A549 (cell line): ENCODE measurements around the gene LBHD1. TPM values are rescaled to one million over a fixed set of nuclear protein-coding genes. Genes with fewer than 3 reads are reported as not detected.

Experiments
- ATAC-seq, 2 experiments: fragments of 200-7000 bp in 1 of 2; fragments of >200 bp in 1 of 2; cut with Nextera tagmentation in 1 of 2; cut with Tn5 transposase in 1 of 2; 3 replicates each; pipeline versions ENCODE4 v1.8.0 to v1.9.1; 2018 to 2020; ENCODE audit warnings: mild to moderate bottlenecking in 1 of 2, moderate library complexity in 1 of 2
- CTCF ChIA-PET: fragments of 300-600 bp; sonication (Branson Sonifier 250); formaldehyde crosslinking; extraction: SDS; loops from one replicate; lab custom pipeline; 2021; ENCODE audit warnings: antibody characterized with exemption, inconsistent platforms; lab: Yijun Ruan, JAX
- POLR2A ChIA-PET: fragments of 350-600 bp; formaldehyde crosslinking; extraction: SDS; loops from one replicate; lab custom pipeline; 2021; ENCODE audit warnings: antibody characterized with exemption, inconsistent platforms; lab: Yijun Ruan, JAX
- DNase-seq, 2 experiments: peaks; one replicate each; pipeline versions ENCODE4 v3.0.0 to v3.0.0-alpha.2; 2011 to 2016; ENCODE audit warnings: low read depth in 1 of 2, low spot score in 1 of 2
- FAIRE-seq: peaks from 2 replicates; lab custom pipeline; 2011; peaks lifted over from hg19 to GRCh38; lab: Jason Lieb, UNC
- H3K27ac ChIP-seq, 2 experiments: fragments of >200 bp; sonication (Bioruptor Twin); formaldehyde crosslinking; 3 replicates each; pipeline ENCODE4 v1.5.1; 2016 to 2017
- H3K4me1 ChIP-seq: fragments of >200 bp; sonication (Bioruptor Twin); formaldehyde crosslinking; 3 replicates; pipeline ENCODE4 v1.6.1; 2016
- H3K4me2 ChIP-seq: fragments of >200 bp; sonication (Bioruptor Twin); formaldehyde crosslinking; 3 replicates; pipeline ENCODE4 v1.6.1; 2016
- H3K4me3 ChIP-seq: fragments of >200 bp; sonication (Bioruptor Twin); formaldehyde crosslinking; 3 replicates; pipeline ENCODE4 v1.5.1; 2016
- H3K9me3 ChIP-seq: fragments of >200 bp; sonication (Bioruptor Twin); formaldehyde crosslinking; 3 replicates; pipeline ENCODE4 v1.6.1; 2016
- BCL3 ChIP-seq: fragments of >200 bp; sonication (Bioruptor Twin); formaldehyde crosslinking; IDR thresholded peaks from 3 replicates; pipeline ENCODE4 v1.6.1; 2016
- BHLHE40 ChIP-seq: IDR thresholded peaks from 2 replicates; pipeline ENCODE4 v1.6.1; 2012; ENCODE audit warnings: low read depth, low read length, inconsistent platforms
- CBX8 ChIP-seq: fragments of 200-600 bp; sonication (generic); IDR thresholded peaks from 2 replicates; pipeline ENCODE4 v1.6.1; 2016
- CHD4 ChIP-seq: fragments of 200-600 bp; sonication (generic); IDR thresholded peaks from 2 replicates; pipeline ENCODE4 v1.6.1; 2016; ENCODE audit warnings: antibody characterized with exemption, mild to moderate bottlenecking, borderline replicate concordance
- EHF ChIP-seq: fragments of 250-450 bp; sonication (Bioruptor Pico); IDR thresholded peaks from 2 replicates; pipeline ENCODE4 v1.5.0; 2020; ENCODE audit warnings: mild to moderate bottlenecking
- EHMT2 ChIP-seq: fragments of 200-600 bp; sonication (generic); IDR thresholded peaks from 2 replicates; pipeline ENCODE4 v1.6.1; 2016; ENCODE audit warnings: antibody characterized with exemption, low read depth, mild to moderate bottlenecking, moderate library complexity
- ESRRA ChIP-seq: fragments of 150-350 bp; IDR thresholded peaks from 2 replicates; pipeline ENCODE4 v1.6.1; 2014; ENCODE audit warnings: mild to moderate bottlenecking, low read length, borderline replicate concordance
- HEYL ChIP-seq: fragments of 250-450 bp; sonication (Bioruptor Pico); IDR thresholded peaks from 2 replicates; pipeline ENCODE4 v1.8.0; 2021; ENCODE audit warnings: mild to moderate bottlenecking, moderate library complexity
- HMGXB4 ChIP-seq: fragments of 250-450 bp; sonication (Bioruptor Pico); IDR thresholded peaks from 2 replicates; pipeline ENCODE4 v1.5.0; 2021; ENCODE audit warnings: mild to moderate bottlenecking, moderate library complexity, borderline replicate concordance
- HOXB13 ChIP-seq: fragments of 250-450 bp; sonication (Bioruptor Pico); IDR thresholded peaks from 2 replicates; pipeline ENCODE4 v1.5.0; 2020; ENCODE audit warnings: low read depth, mild to moderate bottlenecking, moderate library complexity
- JUN ChIP-seq, 2 experiments: fragments of >200 bp; sonication (Bioruptor Twin); formaldehyde crosslinking; IDR thresholded peaks; 2 replicates in 1 of 2; 3 replicates in 1 of 2; pipeline ENCODE4 v1.6.1; 2016 to 2017
- KDM1A ChIP-seq: fragments of 200-600 bp; sonication (generic); IDR thresholded peaks from 2 replicates; pipeline ENCODE4 v1.6.1; 2016; ENCODE audit warnings: low read depth, mild to moderate bottlenecking
- KDM5A ChIP-seq: fragments of 200-600 bp; sonication (generic); IDR thresholded peaks from 2 replicates; pipeline ENCODE4 v1.6.1; 2016; ENCODE audit warnings: antibody characterized with exemption, mild to moderate bottlenecking
- MAFK ChIP-seq: fragments of 450-650 bp; IDR thresholded peaks from 2 replicates; pipeline ENCODE4 v1.6.1; 2014; ENCODE audit not compliant: partially characterized antibody
- MAX ChIP-seq: IDR thresholded peaks from 2 replicates; pipeline ENCODE4 v1.6.1; 2012
- MAZ ChIP-seq: fragments of 150-350 bp; IDR thresholded peaks from 2 replicates; pipeline ENCODE4 v1.6.1; 2014; ENCODE audit warnings: antibody characterized with exemption, low read depth, low read length, borderline replicate concordance
- NFE2L2 ChIP-seq: fragments of 150-350 bp; conservative IDR thresholded peaks from 2 replicates; pipeline ENCODE4 v1.6.1; 2014; ENCODE audit warnings: low read length
- PHF8 ChIP-seq: fragments of 200-600 bp; sonication (generic); IDR thresholded peaks from 2 replicates; pipeline ENCODE4 v1.6.1; 2016; ENCODE audit warnings: low read depth, mild to moderate bottlenecking, antibody characterized with exemption, moderate library complexity, borderline replicate concordance
- RFX5 ChIP-seq: fragments of 450-650 bp; IDR thresholded peaks from 2 replicates; pipeline ENCODE4 v1.7.1; 2014; ENCODE audit warnings: antibody characterized with exemption, mild to moderate bottlenecking, moderate library complexity
- RNF2 ChIP-seq: fragments of 200-600 bp; sonication (generic); IDR thresholded peaks from 2 replicates; pipeline ENCODE4 v1.6.1; 2016; ENCODE audit warnings: low read depth, mild to moderate bottlenecking, antibody characterized with exemption, moderate library complexity, borderline replicate concordance
- ZSCAN20 ChIP-seq: fragments of 250-450 bp; sonication (Bioruptor Pico); IDR thresholded peaks from 2 replicates; pipeline ENCODE4 v1.8.0; 2022; ENCODE audit warnings: mild to moderate bottlenecking, moderate library complexity
- WGBS: methylation state at CpG from one replicate; pipeline ENCODE4 v1.1.6; 2017; ENCODE audit errors: missing lambda C conversion rate; 5-methylcytosine and 5-hydroxymethylcytosine counted together
- polyA plus RNA-seq, 4 experiments: library from polyadenylated mRNA; depleted of rRNA in 3 of 4; stranded (reverse); fragments of >200 nt; fragmentation: RNase III in 1 of 4; extraction: RNeasy Plus Mini Kit Qiagen cat#74134 plus additional on column Dnase treatment in 1 of 4; gene quantifications; 2 replicates in 3 of 4; 3 replicates in 1 of 4; pipeline ENCODE4 v1.2.3, GENCODE V29; 2011 to 2017
- TF ChIP-seq, protein P1 (sequence below): fragments of 200-600 bp; sonication (generic); IDR thresholded peaks from 2 replicates; pipeline ENCODE4 v1.6.1; 2016; ENCODE audit warnings: antibody characterized with exemption, mild to moderate bottlenecking, moderate library complexity
- TF ChIP-seq, protein P2 (sequence below): IDR thresholded peaks from 2 replicates; pipeline ENCODE4 v1.6.1; 2012

Gene LBHD1
- polyA plus RNA-seq, 2 of the 4 experiments (the other 2 are of a cell fraction), result 4.1 to 6.8 TPM

DNA sequence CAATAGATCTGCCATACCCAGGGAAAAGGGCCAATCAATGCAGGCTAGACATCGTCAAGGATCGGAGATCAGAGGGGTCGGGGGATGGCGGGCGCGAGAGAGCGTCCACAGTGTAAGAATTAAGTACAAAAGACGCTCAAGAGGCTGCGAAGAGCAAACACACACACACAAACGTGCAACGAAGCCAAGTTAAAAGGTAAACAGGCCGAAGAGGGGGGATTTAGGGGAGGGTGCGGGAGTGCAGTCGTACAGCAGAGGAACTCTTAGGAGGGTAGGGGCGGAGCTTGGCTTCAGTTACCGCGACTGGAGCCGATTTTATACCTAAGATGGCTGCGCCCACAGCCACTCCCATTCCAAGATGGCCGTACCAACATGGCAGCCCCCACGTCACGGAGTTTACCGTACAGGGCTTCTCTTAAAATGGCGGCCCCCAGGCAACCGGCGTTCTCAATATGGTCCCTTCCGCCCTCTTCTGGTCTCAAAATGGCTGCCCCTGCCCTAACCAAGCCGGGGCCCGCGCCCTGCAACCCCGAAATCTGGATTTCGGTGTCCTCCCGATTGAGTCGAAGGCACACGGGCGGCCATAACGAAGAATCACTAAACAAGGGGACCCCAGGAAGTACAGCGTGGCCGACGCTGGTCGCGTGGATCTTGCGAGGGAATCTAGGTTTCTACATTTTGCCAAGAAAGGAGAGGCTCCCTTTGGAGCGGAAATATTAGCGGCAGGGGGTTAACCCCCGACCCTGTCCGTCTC is 37.4 kb upstream of the LBHD1 start:
- peak overlapping the region; percentile 89 for H3K4me2 ChIP-seq
- ATAC-seq, result peak; percentile 71 to 84

DNA sequence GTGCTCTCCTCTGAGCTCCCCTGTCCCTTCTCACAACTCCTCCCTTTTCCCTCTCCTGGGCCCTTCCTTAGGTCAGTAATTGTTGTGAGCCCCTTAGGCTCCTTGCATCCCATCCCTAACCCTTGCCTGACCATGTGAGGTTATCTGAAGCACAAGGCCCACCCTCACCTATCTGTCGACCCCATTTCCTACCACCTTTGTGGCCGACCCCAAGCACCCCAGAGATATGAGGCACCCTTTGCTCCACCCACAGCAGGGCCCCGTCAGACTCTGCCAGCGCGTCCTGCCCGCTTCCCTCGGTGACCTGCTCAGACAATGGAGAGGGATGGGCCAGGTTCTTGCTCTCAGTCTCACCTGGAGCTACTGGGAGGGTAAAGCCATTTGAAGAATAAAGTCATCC is 36.7 kb upstream of the LBHD1 start:
- TF ChIP-seq HEYL (CRISPR knock-in tag) (no peak), PHF8 (no peak), RNF2 (no peak), HMGXB4 (CRISPR knock-in tag) (no peak), MAX (no peak), MAZ (no peak), ESRRA (no peak), NFE2L2 (no peak), BHLHE40 (no peak), KDM1A (no peak), CHD4 (no peak)
- TF ChIP-seq, protein P1, sequence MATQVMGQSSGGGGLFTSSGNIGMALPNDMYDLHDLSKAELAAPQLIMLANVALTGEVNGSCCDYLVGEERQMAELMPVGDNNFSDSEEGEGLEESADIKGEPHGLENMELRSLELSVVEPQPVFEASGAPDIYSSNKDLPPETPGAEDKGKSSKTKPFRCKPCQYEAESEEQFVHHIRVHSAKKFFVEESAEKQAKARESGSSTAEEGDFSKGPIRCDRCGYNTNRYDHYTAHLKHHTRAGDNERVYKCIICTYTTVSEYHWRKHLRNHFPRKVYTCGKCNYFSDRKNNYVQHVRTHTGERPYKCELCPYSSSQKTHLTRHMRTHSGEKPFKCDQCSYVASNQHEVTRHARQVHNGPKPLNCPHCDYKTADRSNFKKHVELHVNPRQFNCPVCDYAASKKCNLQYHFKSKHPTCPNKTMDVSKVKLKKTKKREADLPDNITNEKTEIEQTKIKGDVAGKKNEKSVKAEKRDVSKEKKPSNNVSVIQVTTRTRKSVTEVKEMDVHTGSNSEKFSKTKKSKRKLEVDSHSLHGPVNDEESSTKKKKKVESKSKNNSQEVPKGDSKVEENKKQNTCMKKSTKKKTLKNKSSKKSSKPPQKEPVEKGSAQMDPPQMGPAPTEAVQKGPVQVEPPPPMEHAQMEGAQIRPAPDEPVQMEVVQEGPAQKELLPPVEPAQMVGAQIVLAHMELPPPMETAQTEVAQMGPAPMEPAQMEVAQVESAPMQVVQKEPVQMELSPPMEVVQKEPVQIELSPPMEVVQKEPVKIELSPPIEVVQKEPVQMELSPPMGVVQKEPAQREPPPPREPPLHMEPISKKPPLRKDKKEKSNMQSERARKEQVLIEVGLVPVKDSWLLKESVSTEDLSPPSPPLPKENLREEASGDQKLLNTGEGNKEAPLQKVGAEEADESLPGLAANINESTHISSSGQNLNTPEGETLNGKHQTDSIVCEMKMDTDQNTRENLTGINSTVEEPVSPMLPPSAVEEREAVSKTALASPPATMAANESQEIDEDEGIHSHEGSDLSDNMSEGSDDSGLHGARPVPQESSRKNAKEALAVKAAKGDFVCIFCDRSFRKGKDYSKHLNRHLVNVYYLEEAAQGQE, result no peak
- no peak for FAIRE-seq
- POLR2A ChIA-PET, result interaction anchor here (0.6 to 6.1 kb wide), 14 partner anchors 9 to 147 kb away, joined by 3 to 64 read pairs (median 4); partner anchors contain the start of genes B3GAT3, C11orf98, CSKMT and HNRNPUL2
- ATAC-seq, result no peak
- 80% methylated on average over 7 of the region's 7 CpGs for whole genome bisulfite sequencing
- Histone ChIP-seq H3K4me3 (peak overlapping the region; percentile 41), H3K4me1 (peaks cover 45% of the 10 kb centered on the region), H3K4me2 (peak overlapping the region; percentile 89), H3K27ac (peak overlapping the region; percentile 79 to 91), H3K9me3 (no peaks in the 10 kb centered on the region)
- CTCF ChIA-PET, result interaction anchor here (0.6 to 5.3 kb wide), 11 partner anchors 8 to 78 kb away, joined by 3 to 37 read pairs (median 4); partner anchors contain the start of genes HNRNPUL2, LBHD1, TTC9C and UQCC3
- no peak for DNase-seq

More for the DNA sequence above, 37.4 kb upstream of the LBHD1 start:
- FAIRE-seq (no peak), DNase-seq (peak; percentile 94 to 98)
- CTCF ChIA-PET, result interaction anchor here (0.6 to 5.3 kb wide), 12 partner anchors 9 to 330 kb away, joined by 3 to 37 read pairs (median 4); partner anchors contain the start of genes LBHD1, TMEM179B and UQCC3
- POLR2A ChIA-PET, result interaction anchor here (0.6 to 6.1 kb wide), 14 partner anchors 9 to 147 kb away, joined by 3 to 64 read pairs (median 4); partner anchors contain the start of genes B3GAT3, C11orf98, CSKMT and HNRNPUL2
- H3K9me3 ChIP-seq, result no peaks in the 10 kb centered on the region
- H3K4me1 ChIP-seq, result peaks cover 51% of the 10 kb centered on the region
- peak overlapping the region; percentile 79 to 91 for H3K27ac ChIP-seq
- H3K4me3 ChIP-seq, result peak overlapping the region; percentile 41
- 11% methylated on average over 47 of the region's 47 CpGs for WGBS
- TF ChIP-seq, protein P2, sequence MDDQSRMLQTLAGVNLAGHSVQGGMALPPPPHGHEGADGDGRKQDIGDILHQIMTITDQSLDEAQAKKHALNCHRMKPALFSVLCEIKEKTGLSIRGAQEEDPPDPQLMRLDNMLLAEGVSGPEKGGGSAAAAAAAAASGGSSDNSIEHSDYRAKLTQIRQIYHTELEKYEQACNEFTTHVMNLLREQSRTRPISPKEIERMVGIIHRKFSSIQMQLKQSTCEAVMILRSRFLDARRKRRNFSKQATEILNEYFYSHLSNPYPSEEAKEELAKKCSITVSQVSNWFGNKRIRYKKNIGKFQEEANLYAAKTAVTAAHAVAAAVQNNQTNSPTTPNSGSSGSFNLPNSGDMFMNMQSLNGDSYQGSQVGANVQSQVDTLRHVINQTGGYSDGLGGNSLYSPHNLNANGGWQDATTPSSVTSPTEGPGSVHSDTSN, result peak; percentile 35
- no peak for TF ChIP-seq EHF (CRISPR knock-in tag)
- TF ChIP-seq KDM1A, result peak; percentile 70; the same call in 1 of the 2 replicates
- TF ChIP-seq CBX8, result no peak
- TF ChIP-seq HOXB13 (CRISPR knock-in tag), result peak; percentile 66; the same call in 1 of the 2 replicates
- TF ChIP-seq ZSCAN20 (CRISPR knock-in tag), result peak; percentile 86; the same call in 1 of the 2 replicates
- TF ChIP-seq JUN (IDR thresholded peaks at IDR 0.05), result peak; percentile 42 to 81; a peak in 4 of 5 replicates
- peak; percentile 43; the same call in 1 of the 2 replicates for TF ChIP-seq PHF8
- TF ChIP-seq BCL3, result 0 out of 3 replicates have a peak, but pooled peaks have one; percentile 23
- no peak for TF ChIP-seq MAFK
- TF ChIP-seq EHMT2, result no peak
- peak; percentile 71; the same call in 1 of the 2 replicates for TF ChIP-seq HEYL (CRISPR knock-in tag)
- no peak for TF ChIP-seq RFX5
- peak; percentile 80 for TF ChIP-seq KDM5A
- peak; percentile 63 for TF ChIP-seq MAX
